PC-9 (cell line): ENCODE measurements around the gene RAB4A. TPM values are rescaled to one million over a fixed set of nuclear protein-coding genes. Genes with fewer than 3 reads are reported as not detected.

Experiments
- BruUV-seq: library from RNA; stranded (reverse); fragments of 400-500 nt; replicated peaks from 2 replicates; lab custom pipeline; 2021; lab: Mats Ljungman, UMichigan
- CTCF ChIA-PET: fragments of 300-600 bp; sonication (Branson Sonifier 250); formaldehyde crosslinking; loops from one replicate; lab custom pipeline; 2022; ENCODE audit warnings: antibody characterized with exemption; lab: Charles Lee
- POLR2A ChIA-PET: fragments of 300-600 bp; sonication (Branson Sonifier 250); formaldehyde crosslinking; loops from one replicate; lab custom pipeline; 2022; ENCODE audit warnings: antibody characterized with exemption; ENCODE audit not compliant: unreplicated experiment; lab: Charles Lee
- DNase-seq, 2 experiments: peaks; one replicate each; pipeline versions ENCODE4 v3.0.0 to v3.0.0-alpha.2; 2015 to 2022; ENCODE audit warnings: mixed read lengths in 1 of 2
- H2AFZ ChIP-seq: fragments of 200-600 bp; sonication (generic); 2 replicates; pipeline ENCODE4 v1.8.1; 2017; ENCODE audit warnings: antibody characterized with exemption
- H3F3A ChIP-seq: fragments of 200-600 bp; sonication (generic); 2 replicates; pipeline ENCODE4 v1.8.1; 2017; ENCODE audit warnings: antibody characterized with exemption, mild to moderate bottlenecking, low read depth; ENCODE audit not compliant: insufficient read depth
- H3K27ac ChIP-seq: fragments of 200-600 bp; sonication (generic); 2 replicates; pipeline ENCODE4 v1.6.1; 2016; ENCODE audit warnings: mixed run types
- H3K27me3 ChIP-seq: fragments of 200-600 bp; sonication (generic); 2 replicates; pipeline ENCODE4 v1.6.1; 2016; ENCODE audit warnings: low read depth, mixed run types; ENCODE audit not compliant: insufficient read depth
- H3K36me3 ChIP-seq: fragments of 200-600 bp; sonication (generic); 2 replicates; pipeline ENCODE4 v1.6.1; 2016; ENCODE audit warnings: low read depth, mixed run types
- H3K4me1 ChIP-seq: fragments of 200-600 bp; sonication (generic); replicated peaks from 2 replicates; pipeline ENCODE4 v1.6.1; 2016; ENCODE audit warnings: mixed run types; ENCODE audit not compliant: insufficient read depth
- H3K4me2 ChIP-seq: fragments of 200-600 bp; sonication (generic); 2 replicates; pipeline ENCODE4 v1.6.1; 2017; ENCODE audit warnings: mixed run types
- H3K4me3 ChIP-seq: fragments of 200-600 bp; sonication (generic); 2 replicates; pipeline ENCODE4 v1.6.1; 2016; ENCODE audit warnings: mixed run types
- H3K79me2 ChIP-seq: fragments of 200-600 bp; sonication (generic); 2 replicates; pipeline ENCODE4 v1.6.1; 2017; ENCODE audit warnings: low read depth, mixed run types
- H3K9me2 ChIP-seq: fragments of 200-600 bp; sonication (generic); 2 replicates; pipeline ENCODE4 v1.8.1; 2017; ENCODE audit warnings: mild to moderate bottlenecking; ENCODE audit not compliant: insufficient read depth
- H3K9me3 ChIP-seq: fragments of 200-600 bp; sonication (generic); 2 replicates; pipeline ENCODE4 v1.8.1; 2016; ENCODE audit warnings: low read depth; ENCODE audit not compliant: insufficient read depth
- H4K20me1 ChIP-seq: fragments of 200-600 bp; sonication (generic); 2 replicates; pipeline ENCODE4 v1.8.1; 2017; ENCODE audit not compliant: insufficient read depth
- CTCF ChIP-seq: fragments of 200-600 bp; sonication (generic); conservative IDR thresholded peaks from 2 replicates; pipeline ENCODE4 v1.6.1; 2017; ENCODE audit warnings: mixed run types, antibody characterized with exemption, mild to moderate bottlenecking, moderate library complexity
- EZH2 ChIP-seq: fragments of 200-600 bp; sonication (generic); IDR thresholded peaks from 2 replicates; pipeline ENCODE4 v1.8.0; 2017; ENCODE audit warnings: antibody characterized with exemption, low read depth
- intact Hi-C: fragments of 100-400 bp; cut with micrococcal nuclease; formaldehyde crosslinking; loops from one replicate; pipeline ENCODE4 v1.10.0; 2022; ENCODE audit not compliant: unreplicated experiment
- total RNA-seq: library from RNA; stranded (reverse); gene quantifications from 2 replicates; pipeline ENCODE4 v1.2.3, GENCODE V29; 2021

RAB4A gene
- total RNA-seq, 1 experiment from 2014 or later: 29.0 TPM

- no TSS peak for BruUV-seq
- DNase-seq: no peak
- H3K27me3 ChIP-seq: no peaks in the 10 kb centered on the region
- TF ChIP-seq CTCF: no peak
- no peak for TF ChIP-seq EZH2
- no peak overlapping the region for H3K4me3 ChIP-seq
- no peaks in the 10 kb centered on the region; the same call in none of the 2 replicates for H4K20me1 ChIP-seq
- ChIA-PET POLR2A (no interaction called here), CTCF (no interaction called here)
- intact Hi-C loops: no loop called here
- no peaks in the 10 kb centered on the region for H3K36me3 ChIP-seq
- no peak overlapping the region for H3K27ac ChIP-seq
- H3K9me2 ChIP-seq: no peaks in the 10 kb centered on the region
- peaks cover 14% of the 10 kb centered on the region; the same call in 1 of the 2 replicates for H3K79me2 ChIP-seq
- H3F3A ChIP-seq: 0 out of 2 replicates have a peak, but pooled peaks cover 12% of the 10 kb centered on the region
- no peak overlapping the region for H2AFZ ChIP-seq
- no peaks in the 10 kb centered on the region for H3K9me3 ChIP-seq
- 0 out of 2 replicates have a peak, but pooled peaks cover 7% of the 10 kb centered on the region for H3K4me1 ChIP-seq
- 0 out of 2 replicates have a peak overlapping the region, but pooled peaks have one; percentile 14 for H3K4me2 ChIP-seq
These were observed 10.0 kb downstream of the RAB4A start for GRCh38 chr1:229280921-229281320.

GRCh38 chr1:229281339-229281926 is 10.5 kb downstream of the RAB4A start:
- Histone ChIP-seq H3K27me3 (no peaks in the 10 kb centered on the region), H3F3A (0 out of 2 replicates have a peak, but pooled peaks cover 12% of the 10 kb centered on the region), H3K4me1 (0 out of 2 replicates have a peak, but pooled peaks cover 7% of the 10 kb centered on the region), H3K4me2 (no peak overlapping the region), H4K20me1 (no peaks in the 10 kb centered on the region; the same call in none of the 2 replicates), H3K79me2 (peaks cover 14% of the 10 kb centered on the region; the same call in 1 of the 2 replicates), H2AFZ (no peak overlapping the region), H3K9me3 (no peaks in the 10 kb centered on the region), H3K4me3 (no peak overlapping the region), H3K9me2 (no peaks in the 10 kb centered on the region), H3K36me3 (no peaks in the 10 kb centered on the region), H3K27ac (no peak overlapping the region)
- DNase-seq: no peak
- TF ChIP-seq CTCF (no peak), EZH2 (no peak)
- CTCF ChIA-PET: no interaction called here
- POLR2A ChIA-PET: no interaction called here
- no TSS peak for BruUV-seq
- intact Hi-C loops: no loop called here

- Histone ChIP-seq H4K20me1 (no peaks in the 10 kb centered on the region; the same call in none of the 2 replicates), H3F3A (0 out of 2 replicates have a peak, but pooled peaks cover 12% of the 10 kb centered on the region), H3K36me3 (no peaks in the 10 kb centered on the region), H2AFZ (no peak overlapping the region), H3K9me2 (no peaks in the 10 kb centered on the region), H3K79me2 (peaks cover 14% of the 10 kb centered on the region; the same call in 1 of the 2 replicates), H3K27me3 (no peaks in the 10 kb centered on the region), H3K27ac (no peak overlapping the region), H3K4me3 (no peak overlapping the region), H3K9me3 (no peaks in the 10 kb centered on the region), H3K4me1 (0 out of 2 replicates have a peak, but pooled peaks cover 7% of the 10 kb centered on the region), H3K4me2 (no peak overlapping the region)
- no peak for TF ChIP-seq EZH2
- TF ChIP-seq CTCF: no peak
- ChIA-PET CTCF (no interaction called here), POLR2A (no interaction called here)
- BruUV-seq: no TSS peak
- no peak for DNase-seq
- intact Hi-C loops: no loop called here
These were observed 11.4 kb downstream of the RAB4A start for GRCh38 chr1:229282295-229282823.
